PFSK-1 (cell line): ENCODE measurements around the gene RREB1.

Experiments used
- POLR2AphosphoS5 ChIP-seq: IDR thresholded peaks from 2 replicates; pipeline ENCODE4 v1.6.1; 2012; ENCODE audit warnings: low read depth, mild to moderate bottlenecking, control low read depth, low read length, moderate library complexity
- REST ChIP-seq, 2 experiments: IDR thresholded peaks; 2 replicates each; pipeline versions ENCODE4 v1.6.1 to v1.8.0; 2011 to 2012; ENCODE audit warnings: low read depth in 2 of 2, low read length in 2 of 2, control low read depth in 1 of 2, inconsistent platforms in 1 of 2, mild to moderate bottlenecking in 1 of 2, moderate library complexity in 1 of 2; ENCODE audit not compliant: insufficient read depth in 1 of 2

- TF ChIP-seq POLR2AphosphoS5 (no peak), REST (IDR thresholded peaks at IDR 0.05; ENCODE audit: insufficient read depth in 1 of 2, low read depth in 2 of 2, low read length in 2 of 2) (no peak)
These were observed 188.2 kb downstream of the RREB1 start for GRCh38 chr6:7295916-7296315.
